ENCODE measurements around the gene CD37.

DNA sequence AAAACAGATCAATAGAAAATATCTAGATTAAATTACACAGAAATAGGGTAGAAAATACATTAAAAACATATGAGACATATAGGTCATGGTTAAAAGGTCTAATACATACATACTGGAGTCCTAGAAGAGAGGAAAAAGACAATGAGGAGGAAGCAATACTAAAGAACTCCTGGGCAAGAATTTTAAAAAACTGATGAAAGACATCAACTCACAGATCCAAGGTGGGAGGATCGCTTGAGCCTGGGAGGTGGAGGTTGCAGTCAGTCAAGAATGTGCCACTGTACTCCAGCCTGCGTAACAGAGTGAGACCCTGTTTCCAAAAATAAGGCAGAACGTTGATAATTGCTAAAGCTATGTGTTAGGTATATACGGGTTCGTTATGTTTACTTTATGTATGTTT lies 47.4 kb downstream of the CD37 start:
- TF ChIP-seq CTCF (IDR thresholded peaks at IDR 0.05) (no peak), POLR2A (IDR thresholded peaks at IDR 0.05) (no peak)

Data from adrenal gland (tissue), 5 donors.